ENCODE data around the gene GAA. TPM values are rescaled to one million over a fixed set of nuclear protein-coding genes. Genes with fewer than 3 reads are reported as not detected.

The GAA gene
- total RNA-seq, 2 donors from 2014 or later = 63.0 to 93.9 TPM

- no peak for TF ChIP-seq CTCF (IDR thresholded peaks at IDR 0.05)
- TF ChIP-seq POLR2A (IDR thresholded peaks at IDR 0.05) = no peak
- Histone ChIP-seq H3K4me3 (no peak overlapping the region), H3K27ac (no peak overlapping the region), H3K27me3 (no peaks in the 10 kb centered on the region), H3K36me3 (replicated peaks in 1 of 2; ENCODE audit: insufficient read depth in 1 of 2, low read depth in 2 of 2) (peaks cover 10 to 34% of the 10 kb centered on the region in 2 donors), H3K9me3 (no peaks in the 10 kb centered on the region), H3K4me1 (peaks cover 16% of the 10 kb centered on the region)
- no peak for DNase-seq
- intact Hi-C loops (cut with DNase I) = no loop called here
- no peak for ATAC-seq
- WGBS, 2 donors = 91 to 94% methylated on average over 5 of the region's 5 CpGs
Observed at GRCh38 chr17:80132906-80133625, 31.7 kb downstream of the GAA start.

- TF ChIP-seq POLR2A (IDR thresholded peaks at IDR 0.05) (no peak), CTCF (IDR thresholded peaks at IDR 0.05) (no peak)
- Histone ChIP-seq H3K27ac (no peak overlapping the region), H3K9me3 (no peaks in the 10 kb centered on the region), H3K4me3 (no peak overlapping the region), H3K36me3 (replicated peaks in 1 of 2; ENCODE audit: insufficient read depth in 1 of 2, low read depth in 2 of 2) (peaks cover 12 to 39% of the 10 kb centered on the region in 2 donors), H3K4me1 (peaks cover 16% of the 10 kb centered on the region), H3K27me3 (no peaks in the 10 kb centered on the region)
- ATAC-seq = no peak
- 90 to 96% methylated on average over 3 to 6 of the region's 6 CpGs for WGBS, 2 donors
- intact Hi-C loops (cut with DNase I) = no loop called here
- DNase-seq = no peak
Observed at GRCh38 chr17:80133626-80133970, 32.2 kb downstream of the GAA start.

GRCh38 chr17:80137131-80137530 lies 35.8 kb downstream of the GAA start:
- Histone ChIP-seq H3K27me3 (no peaks in the 10 kb centered on the region), H3K36me3 (replicated peaks in 1 of 2; ENCODE audit: insufficient read depth in 1 of 2, low read depth in 2 of 2) (peaks cover 16 to 56% of the 10 kb centered on the region in 2 donors), H3K9me3 (no peaks in the 10 kb centered on the region), H3K4me1 (no peaks in the 10 kb centered on the region), H3K4me3 (no peak overlapping the region), H3K27ac (no peak overlapping the region)
- intact Hi-C loops (cut with DNase I) = no loop called here
- 90 to 94% methylated on average over 9 of the region's 9 CpGs for WGBS, 2 donors
- TF ChIP-seq POLR2A (IDR thresholded peaks at IDR 0.05) (no peak), CTCF (IDR thresholded peaks at IDR 0.05) (no peak)
- DNase-seq = no peak
- no peak for ATAC-seq

- WGBS, 2 donors = 86 to 87% methylated on average over 16 to 18 of the region's 18 CpGs
- Histone ChIP-seq H3K4me1 (no peaks in the 10 kb centered on the region), H3K27ac (no peak overlapping the region), H3K27me3 (no peaks in the 10 kb centered on the region), H3K4me3 (no peak overlapping the region), H3K36me3 (replicated peaks in 1 of 2; ENCODE audit: insufficient read depth in 1 of 2, low read depth in 2 of 2) (peaks cover 16 to 61% of the 10 kb centered on the region in 2 donors), H3K9me3 (no peaks in the 10 kb centered on the region)
- no peak for DNase-seq
- no peak for ATAC-seq
- intact Hi-C loops (cut with DNase I) = no loop called here
- TF ChIP-seq CTCF (IDR thresholded peaks at IDR 0.05) = no peak
- TF ChIP-seq POLR2A (IDR thresholded peaks at IDR 0.05) = no peak
Observed at GRCh38 chr17:80138856-80139426, 37.6 kb downstream of the GAA start.

Measured in body of pancreas (tissue), 4 donors.